Smooth muscle cell (in vitro differentiated cells): ENCODE data around the gene STX4. TPM values are rescaled to one million over a fixed set of nuclear protein-coding genes. Genes with fewer than 3 reads are reported as not detected.

Experiments
- DNase-seq: peaks from one replicate; lab custom pipeline; 2025; ENCODE audit not compliant: unreplicated experiment; lab: John Stamatoyannopoulos, UW
- H2AFZ ChIP-seq: fragments of 200-600 bp; sonication (generic); 2 replicates; pipeline ENCODE4 v1.6.0; 2016; ENCODE audit warnings: antibody characterized with exemption, low read depth, mild to moderate bottlenecking
- H3F3A ChIP-seq: fragments of 200-600 bp; sonication (generic); 2 replicates; pipeline ENCODE4 v1.6.0; 2017; ENCODE audit warnings: antibody characterized with exemption, low read depth
- H3K27ac ChIP-seq: fragments of 200-600 bp; sonication (generic); 2 replicates; pipeline ENCODE4 v1.5.1; 2016; ENCODE audit warnings: low read depth, mild to moderate bottlenecking
- H3K27me3 ChIP-seq: fragments of 200-600 bp; sonication (generic); 2 replicates; pipeline ENCODE4 v1.6.1; 2016; ENCODE audit warnings: low read depth, mild to moderate bottlenecking
- H3K36me3 ChIP-seq: fragments of 200-600 bp; sonication (generic); 2 replicates; pipeline ENCODE4 v1.5.1; 2016; ENCODE audit warnings: low read depth
- H3K4me1 ChIP-seq: fragments of 200-600 bp; sonication (generic); 2 replicates; pipeline ENCODE4 v1.5.1; 2016; ENCODE audit warnings: low read depth
- H3K4me2 ChIP-seq: fragments of 200-600 bp; sonication (generic); 2 replicates; pipeline ENCODE4 v1.6.0; 2016; ENCODE audit warnings: mild to moderate bottlenecking
- H3K4me3 ChIP-seq: fragments of 200-600 bp; sonication (generic); 2 replicates; pipeline ENCODE4 v1.5.1; 2016; ENCODE audit warnings: mild to moderate bottlenecking
- H3K79me2 ChIP-seq: fragments of 200-600 bp; sonication (generic); 2 replicates; pipeline ENCODE4 v1.6.0; 2016; ENCODE audit warnings: low read depth, mild to moderate bottlenecking
- H3K9ac ChIP-seq: fragments of 200-600 bp; sonication (generic); 2 replicates; pipeline ENCODE4 v1.6.0; 2016; ENCODE audit warnings: low read depth
- H3K9me3 ChIP-seq: fragments of 200-600 bp; sonication (generic); replicated peaks from 2 replicates; pipeline ENCODE4 v1.5.1; 2016; ENCODE audit warnings: low read depth
- H4K20me1 ChIP-seq: fragments of 200-600 bp; sonication (generic); 2 replicates; pipeline ENCODE4 v1.6.0; 2016; ENCODE audit warnings: low read depth
- WGBS: methylation state at CpG from one replicate; pipeline ENCODE4 v1.1.7; 2016; ENCODE audit warnings: low lambda C conversion rate; 5-methylcytosine and 5-hydroxymethylcytosine counted together
- polyA plus RNA-seq: library from polyadenylated mRNA; unstranded; fragments of >200 nt; fragmentation: Nextera tagmentation; extraction: Ambion mirVana; gene quantifications from 2 replicates; pipeline ENCODE4 v1.2.1, GENCODE V29; 2016
- total RNA-seq: library from RNA; depleted of rRNA; stranded (reverse); fragments of >200 nt; gene quantifications from 2 replicates; pipeline ENCODE4 v1.2.3, GENCODE V29; 2014
- TF ChIP-seq, protein P1 (sequence below): fragments of 200-600 bp; sonication (generic); IDR thresholded peaks from 2 replicates; pipeline ENCODE4 v1.5.1; 2017; ENCODE audit warnings: borderline replicate concordance, mild to moderate bottlenecking, antibody characterized with exemption; ENCODE audit not compliant: insufficient read depth, poor library complexity, severe bottlenecking

Gene STX4
- total and polyA plus RNA-seq, 2 experiments from 2014 or later = 23.1 to 50.6 TPM

DNA sequence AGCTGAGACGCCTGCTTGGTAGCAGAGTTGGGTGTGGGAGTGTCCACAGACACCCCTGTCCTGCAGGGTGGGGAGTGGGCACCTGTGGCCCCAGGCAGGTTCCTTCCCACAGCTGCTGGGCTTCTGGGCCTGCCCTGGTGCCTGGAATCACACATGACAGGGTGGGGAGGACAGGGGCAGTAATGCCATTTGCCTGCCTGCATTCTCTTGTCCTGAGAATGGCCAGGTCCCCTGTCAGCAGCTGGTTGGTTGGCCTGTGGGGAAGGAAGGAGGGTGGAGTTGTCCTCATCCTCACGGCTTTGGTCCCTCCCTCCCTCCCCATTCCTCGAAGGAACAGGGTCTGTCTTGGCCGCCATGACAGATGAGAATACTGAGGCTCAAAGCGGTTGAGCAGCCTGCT is 50.2 kb downstream of the STX4 start:
- H3F3A ChIP-seq = no peaks in the 10 kb centered on the region
- H3K4me2 ChIP-seq = no peak overlapping the region
- no peaks in the 10 kb centered on the region for H3K4me1 ChIP-seq
- H2AFZ ChIP-seq = no peak overlapping the region
- no peak for DNase-seq
- H3K9me3 ChIP-seq = no peaks in the 10 kb centered on the region
- H3K9ac ChIP-seq = no peak overlapping the region
- H3K79me2 ChIP-seq = peaks cover 12% of the 10 kb centered on the region
- peaks cover 36% of the 10 kb centered on the region for H4K20me1 ChIP-seq
- no peaks in the 10 kb centered on the region for H3K36me3 ChIP-seq
- TF ChIP-seq, protein P1, sequence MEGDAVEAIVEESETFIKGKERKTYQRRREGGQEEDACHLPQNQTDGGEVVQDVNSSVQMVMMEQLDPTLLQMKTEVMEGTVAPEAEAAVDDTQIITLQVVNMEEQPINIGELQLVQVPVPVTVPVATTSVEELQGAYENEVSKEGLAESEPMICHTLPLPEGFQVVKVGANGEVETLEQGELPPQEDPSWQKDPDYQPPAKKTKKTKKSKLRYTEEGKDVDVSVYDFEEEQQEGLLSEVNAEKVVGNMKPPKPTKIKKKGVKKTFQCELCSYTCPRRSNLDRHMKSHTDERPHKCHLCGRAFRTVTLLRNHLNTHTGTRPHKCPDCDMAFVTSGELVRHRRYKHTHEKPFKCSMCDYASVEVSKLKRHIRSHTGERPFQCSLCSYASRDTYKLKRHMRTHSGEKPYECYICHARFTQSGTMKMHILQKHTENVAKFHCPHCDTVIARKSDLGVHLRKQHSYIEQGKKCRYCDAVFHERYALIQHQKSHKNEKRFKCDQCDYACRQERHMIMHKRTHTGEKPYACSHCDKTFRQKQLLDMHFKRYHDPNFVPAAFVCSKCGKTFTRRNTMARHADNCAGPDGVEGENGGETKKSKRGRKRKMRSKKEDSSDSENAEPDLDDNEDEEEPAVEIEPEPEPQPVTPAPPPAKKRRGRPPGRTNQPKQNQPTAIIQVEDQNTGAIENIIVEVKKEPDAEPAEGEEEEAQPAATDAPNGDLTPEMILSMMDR = no peak
- 71% methylated on average over 5 of the region's 5 CpGs for WGBS
- no peak overlapping the region for H3K27ac ChIP-seq
- no peak overlapping the region for H3K4me3 ChIP-seq
- H3K27me3 ChIP-seq = no peaks in the 10 kb centered on the region

DNA sequence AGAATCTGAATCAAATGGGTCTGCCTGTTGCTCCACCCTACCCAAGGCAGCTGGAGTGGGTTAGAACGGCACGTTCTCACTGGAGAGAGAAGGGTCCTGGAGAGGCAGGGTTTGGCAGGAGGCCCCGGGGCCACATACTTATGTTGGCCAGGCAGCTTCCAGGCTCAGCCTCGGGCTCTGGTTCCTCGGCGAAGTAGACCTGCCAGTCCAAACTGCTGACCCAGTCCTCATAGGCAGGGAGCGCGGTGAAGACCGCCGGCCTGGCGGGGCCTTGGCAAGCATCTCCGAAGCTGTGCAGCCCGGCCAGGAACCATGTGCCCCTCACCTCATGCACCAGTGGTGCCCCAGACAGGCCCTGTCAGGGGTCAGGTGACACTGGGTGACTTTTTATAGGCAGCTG is 50.6 kb downstream of the STX4 start:
- no peaks in the 10 kb centered on the region for H3K36me3 ChIP-seq
- 98% methylated on average over 13 of the region's 13 CpGs for WGBS
- H3K9ac ChIP-seq = no peak overlapping the region
- H3K9me3 ChIP-seq = no peaks in the 10 kb centered on the region
- peaks cover 12% of the 10 kb centered on the region for H3K79me2 ChIP-seq
- TF ChIP-seq, protein P1 = no peak
- no peak overlapping the region for H3K4me3 ChIP-seq
- no peak overlapping the region for H2AFZ ChIP-seq
- no peak for DNase-seq
- no peaks in the 10 kb centered on the region for H3K27me3 ChIP-seq
- no peaks in the 10 kb centered on the region for H3F3A ChIP-seq
- H3K27ac ChIP-seq = no peak overlapping the region
- peaks cover 39% of the 10 kb centered on the region for H4K20me1 ChIP-seq
- H3K4me2 ChIP-seq = no peak overlapping the region
- H3K4me1 ChIP-seq = no peaks in the 10 kb centered on the region

DNA sequence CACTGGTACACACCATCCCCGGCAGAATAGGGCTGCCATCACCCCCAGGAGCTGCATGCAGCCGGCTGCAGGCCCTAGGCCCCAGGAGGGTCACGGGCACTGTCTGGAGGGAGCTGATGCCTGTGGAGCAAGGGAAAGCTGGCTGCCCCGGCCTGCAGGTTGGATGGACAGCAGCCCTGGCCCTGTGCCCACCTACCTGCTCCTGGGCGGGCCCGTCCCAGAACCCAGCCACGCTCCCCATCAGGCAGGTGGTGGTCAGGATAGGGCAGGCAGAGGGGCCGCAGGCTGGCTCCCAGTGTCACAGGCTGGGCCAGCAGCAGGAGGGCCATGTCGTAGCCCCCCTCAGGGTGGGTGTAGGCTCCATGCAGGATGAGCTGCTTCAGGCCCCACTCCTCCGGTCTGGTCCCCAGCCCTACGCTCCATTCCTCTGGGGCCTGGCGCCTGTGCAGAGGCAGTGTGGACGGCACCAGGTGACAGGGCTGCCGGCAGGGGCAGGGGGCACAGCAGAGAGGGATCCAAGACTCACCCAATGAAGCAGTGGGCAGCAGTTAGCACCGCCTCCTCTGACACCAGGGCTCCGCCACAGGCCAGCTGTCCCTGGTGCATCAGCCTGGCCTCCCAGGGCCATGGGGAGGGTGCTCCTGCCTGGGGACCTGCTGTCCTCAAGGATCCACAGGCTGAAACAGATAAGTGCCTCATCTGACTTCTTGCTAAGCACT is 51.4 kb downstream of the STX4 start:
- Histone ChIP-seq H4K20me1 (peaks cover 47% of the 10 kb centered on the region), H3K4me2 (no peak overlapping the region), H3F3A (no peaks in the 10 kb centered on the region), H3K79me2 (peaks cover 18% of the 10 kb centered on the region), H3K4me3 (no peak overlapping the region), H3K27ac (no peak overlapping the region), H3K9me3 (no peaks in the 10 kb centered on the region), H3K27me3 (no peaks in the 10 kb centered on the region), H3K4me1 (no peaks in the 10 kb centered on the region), H2AFZ (no peak overlapping the region), H3K36me3 (no peaks in the 10 kb centered on the region), H3K9ac (no peak overlapping the region)
- TF ChIP-seq, protein P1 = no peak
- DNase-seq = no peak
- 90% methylated on average over 16 of the region's 16 CpGs for WGBS

DNA sequence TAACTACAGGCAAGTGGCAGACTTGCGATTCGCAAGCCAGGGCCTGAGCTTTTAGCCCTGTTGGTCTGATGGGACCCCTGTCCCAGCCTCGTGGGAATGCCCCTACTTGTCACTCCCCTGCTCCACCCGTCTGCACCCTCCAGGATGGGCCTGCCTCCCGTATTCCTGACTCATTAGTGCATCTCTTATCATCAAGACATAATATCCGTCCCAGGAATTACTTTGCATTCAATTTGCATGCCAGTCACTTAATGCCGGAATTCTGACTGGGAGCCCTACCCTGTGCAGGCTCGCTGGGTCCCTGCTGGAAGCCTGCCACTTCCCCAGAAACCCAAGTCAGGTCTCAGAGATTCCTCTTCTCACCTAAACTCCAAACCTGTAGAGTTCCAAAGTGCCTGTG is 52.1 kb downstream of the STX4 start:
- Histone ChIP-seq H3K4me3 (no peak overlapping the region), H3K79me2 (peaks cover 12% of the 10 kb centered on the region), H3K36me3 (no peaks in the 10 kb centered on the region), H3F3A (no peaks in the 10 kb centered on the region), H3K9me3 (no peaks in the 10 kb centered on the region), H3K9ac (no peak overlapping the region), H3K4me2 (no peak overlapping the region), H2AFZ (no peak overlapping the region), H3K4me1 (no peaks in the 10 kb centered on the region), H4K20me1 (peaks cover 52% of the 10 kb centered on the region), H3K27ac (no peak overlapping the region), H3K27me3 (no peaks in the 10 kb centered on the region)
- DNase-seq = no peak
- 75% methylated on average over 8 of the region's 8 CpGs for WGBS
- TF ChIP-seq, protein P1 = no peak
